Liver (tissue), 9 donors: Measurements from ENCODE around the gene SLC25A15. TPM values are rescaled to one million over a fixed set of nuclear protein-coding genes. Genes with fewer than 3 reads are reported as not detected.

Experiments used
- DNase-seq: peaks from one replicate; pipeline ENCODE4 v3.0.0-alpha.2; 2017; ENCODE audit warnings: low spot score
- H3K27ac ChIP-seq, 2 donors: one replicate each; pipeline ENCODE4 v1.7.0; 2013; ENCODE audit warnings: inconsistent platforms in 2 of 2, low read length in 2 of 2, control low read depth in 1 of 2, low read depth in 1 of 2, mild to moderate bottlenecking in 1 of 2
- H3K27me3 ChIP-seq, 4 donors: one replicate each; pipeline versions ENCODE4 v1.6.1 to v1.7.0; 2013; ENCODE audit warnings: low read length in 3 of 4, inconsistent platforms in 1 of 4, mild to moderate bottlenecking in 1 of 4, moderate library complexity in 1 of 4; ENCODE audit not compliant: control insufficient read depth in 4 of 4, insufficient read depth in 4 of 4
- H3K36me3 ChIP-seq, 4 donors: one replicate each; pipeline versions ENCODE4 v1.6.1 to v1.7.0; 2013; ENCODE audit warnings: low read length in 3 of 4, mild to moderate bottlenecking in 3 of 4, low read depth in 1 of 4, moderate library complexity in 1 of 4; ENCODE audit not compliant: control insufficient read depth in 4 of 4, insufficient read depth in 3 of 4
- H3K4me1 ChIP-seq, 4 donors: one replicate each; pipeline versions ENCODE4 v1.6.1 to v1.7.0; 2013; ENCODE audit warnings: low read length in 3 of 4, mild to moderate bottlenecking in 3 of 4, moderate library complexity in 1 of 4; ENCODE audit not compliant: control insufficient read depth in 4 of 4, insufficient read depth in 4 of 4
- H3K4me3 ChIP-seq, 3 donors: one replicate each; pipeline versions ENCODE4 v1.6.1 to v1.7.0; 2013; ENCODE audit warnings: low read length in 3 of 3, control low read depth in 1 of 3, low read depth in 1 of 3, mild to moderate bottlenecking in 1 of 3
- H3K9ac ChIP-seq, 2 donors: one replicate each; pipeline ENCODE4 v1.7.0; 2013; ENCODE audit warnings: low read length in 2 of 2, mild to moderate bottlenecking in 2 of 2, moderate library complexity in 2 of 2, control low read depth in 1 of 2, low read depth in 1 of 2
- H3K9me3 ChIP-seq, 4 donors: one replicate each; pipeline versions ENCODE4 v1.6.1 to v1.7.0; 2013; ENCODE audit warnings: low read length in 3 of 4; ENCODE audit not compliant: control insufficient read depth in 4 of 4
- CTCF ChIP-seq: fragments of 150-350 bp; IDR thresholded peaks from 2 replicates; pipeline ENCODE4 v1.5.1; 2017; ENCODE audit warnings: improper control_type of control experiment, low read depth, low read length; ENCODE audit not compliant: missing input control
- EGR1 ChIP-seq, 2 donors: IDR thresholded peaks; 2 replicates each; pipeline ENCODE4 v1.6.1; 2016 to 2018; ENCODE audit warnings: antibody characterized with exemption in 2 of 2, low read depth in 2 of 2
- FOXA1 ChIP-seq: IDR thresholded peaks from 2 replicates; pipeline ENCODE4 v1.6.1; 2016; ENCODE audit warnings: antibody characterized with exemption
- FOXA2 ChIP-seq: IDR thresholded peaks from 2 replicates; pipeline ENCODE4 v1.6.1; 2016; ENCODE audit warnings: antibody characterized with exemption
- GABPA ChIP-seq, 2 donors: IDR thresholded peaks in 1 of 2; conservative IDR thresholded peaks in 1 of 2; 2 replicates each; pipeline ENCODE4 v1.6.1; 2016; ENCODE audit warnings: antibody characterized with exemption in 2 of 2, mild to moderate bottlenecking in 1 of 2, moderate library complexity in 1 of 2
- HNF4A ChIP-seq, 2 donors: conservative IDR thresholded peaks; 2 replicates each; pipeline ENCODE4 v1.6.1; 2016; ENCODE audit warnings: antibody characterized with exemption in 2 of 2, mild to moderate bottlenecking in 2 of 2
- HNF4G ChIP-seq: IDR thresholded peaks from 2 replicates; pipeline ENCODE4 v1.6.1; 2016; ENCODE audit warnings: antibody characterized with exemption
- JUND ChIP-seq, 2 donors: IDR thresholded peaks; 2 replicates each; pipeline ENCODE4 v1.6.1; 2016; ENCODE audit warnings: antibody characterized with exemption in 2 of 2
- NR2F2 ChIP-seq: IDR thresholded peaks from 2 replicates; pipeline ENCODE4 v1.6.1; 2016; ENCODE audit warnings: antibody characterized with exemption
- RAD21 ChIP-seq, 2 donors: IDR thresholded peaks; 2 replicates each; pipeline ENCODE4 v1.6.1; 2016; ENCODE audit warnings: antibody characterized with exemption in 2 of 2, mild to moderate bottlenecking in 2 of 2
- REST ChIP-seq: IDR thresholded peaks from 2 replicates; pipeline ENCODE4 v1.6.1; 2016; ENCODE audit warnings: antibody characterized with exemption, mild to moderate bottlenecking
- RXRA ChIP-seq, 2 donors: IDR thresholded peaks; 2 replicates each; pipeline ENCODE4 v1.6.1; 2017 to 2018; ENCODE audit warnings: antibody characterized with exemption in 2 of 2, mild to moderate bottlenecking in 1 of 2
- TAF1 ChIP-seq: conservative IDR thresholded peaks from 2 replicates; pipeline ENCODE4 v1.6.1; 2016; ENCODE audit warnings: antibody characterized with exemption, mild to moderate bottlenecking
- YY1 ChIP-seq: IDR thresholded peaks from 2 replicates; pipeline ENCODE4 v1.6.1; 2016; ENCODE audit warnings: antibody characterized with exemption, mild to moderate bottlenecking
- ZBTB33 ChIP-seq: IDR thresholded peaks from 2 replicates; pipeline ENCODE4 v1.6.1; 2016; ENCODE audit warnings: antibody characterized with exemption
- WGBS: extraction: QIAGEN DNeasy Blood & Tissue Kit; methylation state at CpG from one replicate; pipeline ENCODE4 v1.1.7; 2013; 5-methylcytosine and 5-hydroxymethylcytosine counted together
- polyA plus RNA-seq, 2 donors: library from polyadenylated mRNA; stranded (reverse) in 1 of 2; unstranded in 1 of 2; fragments of 200-250 nt in 1 of 2; fragments of >200 nt in 1 of 2; fragmentation: Nextera tagmentation in 1 of 2; extraction: Ambion mirVana in 1 of 2; gene quantifications; one replicate each; pipeline versions ENCODE4 v1.2.1 to v1.2.3, GENCODE V29; 2013 to 2015
- total RNA-seq, 2 donors: library from RNA; depleted of rRNA; stranded (reverse); fragments of >200 nt; gene quantifications; one replicate each; pipeline ENCODE4 v1.2.3, GENCODE V29; 2014
- TF ChIP-seq, protein P1 (sequence below): IDR thresholded peaks from 2 replicates; pipeline ENCODE4 v1.6.1; 2016; ENCODE audit warnings: antibody characterized with exemption
- donor health status: healthy.
- donor health status: healthy.
- donor health status: healthy.
- donor health status: healthy.
- donor health status: healthy.

SLC25A15 gene
- total and polyA plus RNA-seq, 4 donors, result 29.3 to 106 (median 66.9) TPM

- peaks cover 15 to 78% (median 40%) of the 10 kb centered on the region in 4 donors for H3K4me1 ChIP-seq
- H3K9me3 ChIP-seq, result no peaks in the 10 kb centered on the region
- H3K27ac ChIP-seq, result peak overlapping the region in 1 of 2 donors; percentile 73
- TF ChIP-seq TAF1, result no peak
- no peak overlapping the region for H3K4me3 ChIP-seq
- no peak for DNase-seq
- no peak overlapping the region for H3K9ac ChIP-seq
- peaks cover 0 to 20% (median 2%) of the 10 kb centered on the region in 4 donors for H3K36me3 ChIP-seq
- H3K27me3 ChIP-seq, result no peaks in the 10 kb centered on the region
- WGBS, result 97% methylated on average over 4 of the region's 4 CpGs
These were observed 10.1 kb downstream of the SLC25A15 start for GRCh38 chr13:40799508-40799907.

GRCh38 chr13:40800559-40800958 is 11.1 kb downstream of the SLC25A15 start:
- Histone ChIP-seq H3K27ac (peak overlapping the region; percentile 92 to 98), H3K4me3 (no peak overlapping the region)

GRCh38 chr13:40801255-40802217 is 12.1 kb downstream of the SLC25A15 start:
- peaks cover 13 to 75% (median 30%) of the 10 kb centered on the region in 4 donors for H3K4me1 ChIP-seq
- H3K36me3 ChIP-seq, result peaks cover 4 to 33% (median 16%) of the 10 kb centered on the region in 4 donors
- no peak for DNase-seq
- peak overlapping the region; percentile 92 to 98 for H3K27ac ChIP-seq
- H3K4me3 ChIP-seq, result no peak overlapping the region
- no peaks in the 10 kb centered on the region for H3K27me3 ChIP-seq
- H3K9ac ChIP-seq, result peak overlapping the region; percentile 30 to 92
- WGBS, result 34% methylated on average over 6 of the region's 6 CpGs
- no peaks in the 10 kb centered on the region for H3K9me3 ChIP-seq
- TF ChIP-seq JUND (IDR thresholded peaks at IDR 0.05) (peak in 1 of 2 donors; percentile 80), GABPA (IDR thresholded peaks at IDR 0.05 in 1 of 2, conservative IDR thresholded peaks at IDR 0.05 in 1 of 2) (peak in 1 of 2 donors; percentile 66), YY1 (peak; percentile 92), TAF1 (peak; percentile 80), NR2F2 (no peak), FOXA1 (peak; percentile 78), FOXA2 (no peak), CTCF (no peak), RXRA (IDR thresholded peaks at IDR 0.05) (peak; percentile 65 to 84), HNF4G (peak; percentile 76), RAD21 (IDR thresholded peaks at IDR 0.05) (peak; percentile 19 to 33), REST (peak; percentile 82), EGR1 (IDR thresholded peaks at IDR 0.05; ENCODE audit: low read depth in 2 of 2) (peak in 1 of 2 donors; percentile 30), HNF4A (conservative IDR thresholded peaks at IDR 0.05) (peak; percentile 80 to 82)
- TF ChIP-seq, protein P1, sequence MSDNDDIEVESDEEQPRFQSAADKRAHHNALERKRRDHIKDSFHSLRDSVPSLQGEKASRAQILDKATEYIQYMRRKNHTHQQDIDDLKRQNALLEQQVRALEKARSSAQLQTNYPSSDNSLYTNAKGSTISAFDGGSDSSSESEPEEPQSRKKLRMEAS, result peak; percentile 86

More at GRCh38 chr13:40800559-40800958, 11.1 kb downstream of the SLC25A15 start:
- WGBS, result 77% methylated on average over 5 of the region's 5 CpGs
- DNase-seq, result no peak
- Histone ChIP-seq H3K27me3 (no peaks in the 10 kb centered on the region), H3K36me3 (peaks cover 3 to 26% (median 8%) of the 10 kb centered on the region in 4 donors), H3K4me1 (peaks cover 13 to 78% (median 35%) of the 10 kb centered on the region in 4 donors), H3K9ac (no peak overlapping the region), H3K9me3 (no peaks in the 10 kb centered on the region)
- TF ChIP-seq EGR1 (IDR thresholded peaks at IDR 0.05; ENCODE audit: low read depth in 2 of 2) (no peak), ZBTB33 (no peak)
